Measurements from ENCODE around the gene NUMA1.
A peak's percentile ranks its signal among the peaks of the same experiment; 100 is the strongest.

Gene NUMA1

GRCh38 chr11:72066855-72067254 lies 13.5 kb downstream of the NUMA1 start:
- H3K4me1 Mint-ChIP-seq (ENCODE audit: low read depth): peaks cover 36% of the 10 kb centered on the region

DNA sequence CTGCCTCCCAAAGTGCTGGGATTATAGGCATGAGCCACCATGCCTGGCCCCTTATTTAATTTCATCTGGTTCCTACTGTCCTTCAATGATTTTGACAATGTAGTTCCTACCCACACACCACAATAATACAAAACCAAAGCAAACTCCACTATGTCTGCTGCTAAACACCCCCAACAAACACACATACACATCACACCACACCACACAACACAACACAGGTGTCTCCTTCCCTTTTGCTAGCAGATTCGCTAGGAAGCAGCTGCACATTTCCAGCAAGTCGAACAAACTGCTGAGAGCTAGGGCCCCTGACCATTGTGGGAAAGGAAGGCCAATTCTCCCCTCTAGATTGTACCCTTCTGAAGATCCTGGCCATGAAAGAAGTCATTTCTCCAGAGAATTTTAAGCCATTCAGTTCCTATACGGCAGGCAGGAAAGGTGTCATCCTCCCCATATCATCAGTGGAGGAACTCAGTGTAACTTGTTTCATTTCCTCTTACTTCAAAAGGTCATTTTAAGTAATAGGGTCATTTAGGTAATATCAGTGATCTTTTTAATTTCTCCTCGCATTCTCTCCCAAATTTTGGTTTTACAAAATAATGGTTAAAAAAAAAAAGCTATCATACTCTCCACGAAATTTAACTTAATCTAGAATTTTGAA lies 18.5 kb downstream of the NUMA1 start:
- H3K27me3 Mint-ChIP-seq: no peaks in the 10 kb centered on the region
- H3K9me3 Mint-ChIP-seq: no peaks in the 10 kb centered on the region
- peaks cover 53% of the 10 kb centered on the region for H3K36me3 Mint-ChIP-seq (ENCODE audit: low read depth)
- no peaks in the 10 kb centered on the region for H3K4me1 Mint-ChIP-seq (ENCODE audit: low read depth)
- no peak overlapping the region for H3K27ac Mint-ChIP-seq
- no peak for DNase-seq
- no peak overlapping the region for H3K4me3 Mint-ChIP-seq

More at GRCh38 chr11:72066855-72067254, 13.5 kb downstream of the NUMA1 start:
- H3K9me3 Mint-ChIP-seq: no peaks in the 10 kb centered on the region
- H3K36me3 Mint-ChIP-seq (ENCODE audit: low read depth): peaks cover 64% of the 10 kb centered on the region
- H3K27ac Mint-ChIP-seq: no peak overlapping the region
- no peaks in the 10 kb centered on the region for H3K27me3 Mint-ChIP-seq
- no peak for DNase-seq
- no peak overlapping the region for H3K4me3 Mint-ChIP-seq

DNA sequence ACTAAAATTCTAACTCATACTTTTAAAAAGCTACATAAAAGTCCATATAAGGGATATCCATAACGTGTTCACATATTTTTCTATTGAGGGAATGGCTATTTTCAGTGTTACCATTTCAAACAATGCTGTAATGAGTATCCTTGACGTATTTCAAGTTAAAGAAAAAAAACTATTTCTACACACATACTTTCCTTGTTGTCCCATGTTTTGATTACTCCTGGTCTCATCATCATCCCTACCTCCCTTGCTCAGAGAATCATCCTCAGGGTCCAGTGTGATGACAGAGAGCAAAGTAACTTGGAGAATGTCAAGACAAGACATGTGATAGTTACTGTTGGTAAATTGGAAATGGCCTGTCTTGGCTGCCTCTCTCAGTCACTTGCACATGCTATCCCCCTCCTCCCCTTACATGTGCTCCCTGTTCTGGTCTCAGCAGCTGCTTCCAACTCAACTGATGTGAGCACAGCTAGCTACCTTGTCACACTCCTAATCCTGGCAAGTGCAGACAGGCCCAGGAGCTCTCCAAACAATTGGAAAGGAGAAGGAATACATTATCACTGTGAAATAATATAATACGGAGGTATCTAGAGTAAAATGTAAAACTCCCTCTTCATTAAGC lies 21.8 kb downstream of the NUMA1 start:
- no peak overlapping the region for H3K4me3 Mint-ChIP-seq
- H3K36me3 Mint-ChIP-seq (ENCODE audit: low read depth): peaks cover 51% of the 10 kb centered on the region
- H3K27me3 Mint-ChIP-seq: no peaks in the 10 kb centered on the region
- no peak for DNase-seq
- H3K9me3 Mint-ChIP-seq: no peaks in the 10 kb centered on the region
- H3K4me1 Mint-ChIP-seq (ENCODE audit: low read depth): no peaks in the 10 kb centered on the region
- no peak overlapping the region for H3K27ac Mint-ChIP-seq

DNA sequence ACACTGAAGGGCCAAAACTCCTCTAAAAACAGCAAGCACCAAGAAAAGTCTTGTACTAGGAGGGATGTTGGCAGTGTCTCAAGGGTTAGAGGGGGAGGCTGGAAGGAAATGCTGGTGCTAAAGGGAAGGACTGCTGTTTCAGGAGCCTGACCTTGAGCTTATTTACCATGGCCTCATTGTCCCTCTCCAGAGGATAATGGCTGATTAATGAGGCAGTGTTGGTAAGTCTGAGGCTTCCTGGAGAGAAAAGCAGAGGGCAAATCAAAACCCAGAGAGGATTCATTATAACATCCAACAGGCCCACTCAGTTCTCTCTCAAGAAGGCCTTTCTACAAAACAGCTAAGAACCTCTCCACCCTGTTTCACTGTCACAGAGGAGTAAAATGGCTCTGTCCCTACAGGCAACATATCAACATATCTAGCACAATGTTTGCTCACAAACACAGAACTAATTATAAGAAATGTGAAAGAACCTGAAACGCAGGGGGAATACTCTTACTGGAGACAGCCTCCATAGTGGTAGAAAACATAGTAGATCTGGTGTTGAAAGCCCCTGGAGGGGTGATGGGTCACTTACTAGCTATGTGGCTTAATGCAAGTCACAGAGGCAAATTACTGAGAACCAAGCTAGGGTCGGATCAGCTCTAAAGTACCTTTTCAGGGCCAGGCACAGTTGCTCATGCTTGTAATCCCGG lies 31.4 kb downstream of the NUMA1 start:
- Mint-ChIP-seq H3K27ac (peak overlapping the region; percentile 59), H3K27me3 (no peaks in the 10 kb centered on the region), H3K9me3 (no peaks in the 10 kb centered on the region), H3K4me3 (no peak overlapping the region), H3K4me1 (ENCODE audit: low read depth) (peaks cover 6% of the 10 kb centered on the region), H3K36me3 (ENCODE audit: low read depth) (peaks cover 56% of the 10 kb centered on the region)
- DNase-seq: no peak

DNA sequence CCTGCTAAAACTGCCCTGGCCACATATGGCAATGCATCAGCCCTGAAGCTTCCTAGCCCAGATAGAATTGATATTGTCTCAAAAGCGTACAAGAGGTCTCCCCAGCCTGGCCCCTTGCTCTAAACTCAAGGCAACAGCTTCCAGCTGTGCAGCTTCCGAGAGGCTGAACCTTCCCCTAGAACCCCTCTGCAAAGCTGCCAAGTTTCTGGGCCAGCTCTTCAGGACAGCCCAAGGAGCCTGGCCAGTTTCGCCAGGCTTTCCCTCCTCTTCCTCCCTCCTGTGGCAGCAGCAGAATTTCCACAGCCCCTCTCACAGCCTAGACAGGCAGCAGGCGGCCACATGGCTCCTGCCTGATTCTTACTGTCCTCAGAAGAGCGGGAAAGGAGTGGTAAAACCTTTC lies 34.5 kb downstream of the NUMA1 start:
- Mint-ChIP-seq H3K4me1 (ENCODE audit: low read depth) (peaks cover 31% of the 10 kb centered on the region), H3K27ac (no peak overlapping the region), H3K4me3 (no peak overlapping the region), H3K27me3 (no peaks in the 10 kb centered on the region), H3K36me3 (ENCODE audit: low read depth) (peaks cover 51% of the 10 kb centered on the region), H3K9me3 (no peaks in the 10 kb centered on the region)
- DNase-seq: no peak

GRCh38 chr11:72042064-72042745 lies 38.1 kb downstream of the NUMA1 start:
- no peak for DNase-seq

DNA sequence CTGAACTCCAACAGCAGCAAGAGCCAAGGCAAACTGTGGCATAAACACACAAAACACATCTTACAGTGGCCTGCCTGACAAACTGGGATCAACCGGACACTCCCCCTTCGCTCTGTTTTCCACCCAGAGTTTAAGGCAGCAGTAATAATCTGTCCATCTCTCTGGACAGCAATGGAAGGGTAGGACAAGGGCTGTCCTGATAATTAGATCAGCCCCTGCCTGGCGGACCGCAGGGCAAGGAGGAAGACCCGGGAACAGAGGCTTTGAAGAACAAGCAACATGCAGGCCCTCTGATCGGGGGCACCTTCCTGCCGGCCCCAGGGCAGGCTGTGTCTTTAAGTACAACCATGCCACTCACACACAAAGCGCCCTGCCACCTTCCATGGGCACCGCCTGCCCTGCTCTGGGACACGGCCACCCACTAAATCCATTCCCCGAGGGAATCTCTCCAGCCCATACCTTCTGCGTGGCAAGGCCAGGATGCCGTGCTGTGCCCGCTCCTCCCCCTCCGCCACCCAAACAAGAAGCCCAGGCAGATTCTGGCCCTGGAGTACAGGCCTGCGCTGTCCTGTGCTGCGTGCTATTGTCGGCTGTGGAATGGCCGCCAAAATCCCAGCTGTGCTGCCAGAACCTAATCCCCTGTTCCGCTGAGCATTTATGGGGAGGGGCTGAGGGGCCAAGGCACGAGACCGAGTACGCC lies 38.8 kb downstream of the NUMA1 start:
- Mint-ChIP-seq H3K4me1 (ENCODE audit: low read depth) (peaks cover 37% of the 10 kb centered on the region), H3K27ac (no peak overlapping the region), H3K36me3 (ENCODE audit: low read depth) (peaks cover 26% of the 10 kb centered on the region), H3K27me3 (no peaks in the 10 kb centered on the region), H3K9me3 (no peaks in the 10 kb centered on the region), H3K4me3 (no peak overlapping the region)
- DNase-seq: peak; percentile 69

More at GRCh38 chr11:72042064-72042745, 38.1 kb downstream of the NUMA1 start:
- Mint-ChIP-seq H3K27me3 (no peaks in the 10 kb centered on the region), H3K27ac (no peak overlapping the region), H3K36me3 (ENCODE audit: low read depth) (peaks cover 24% of the 10 kb centered on the region), H3K4me1 (ENCODE audit: low read depth) (peaks cover 31% of the 10 kb centered on the region), H3K9me3 (no peaks in the 10 kb centered on the region), H3K4me3 (no peak overlapping the region)

DNA sequence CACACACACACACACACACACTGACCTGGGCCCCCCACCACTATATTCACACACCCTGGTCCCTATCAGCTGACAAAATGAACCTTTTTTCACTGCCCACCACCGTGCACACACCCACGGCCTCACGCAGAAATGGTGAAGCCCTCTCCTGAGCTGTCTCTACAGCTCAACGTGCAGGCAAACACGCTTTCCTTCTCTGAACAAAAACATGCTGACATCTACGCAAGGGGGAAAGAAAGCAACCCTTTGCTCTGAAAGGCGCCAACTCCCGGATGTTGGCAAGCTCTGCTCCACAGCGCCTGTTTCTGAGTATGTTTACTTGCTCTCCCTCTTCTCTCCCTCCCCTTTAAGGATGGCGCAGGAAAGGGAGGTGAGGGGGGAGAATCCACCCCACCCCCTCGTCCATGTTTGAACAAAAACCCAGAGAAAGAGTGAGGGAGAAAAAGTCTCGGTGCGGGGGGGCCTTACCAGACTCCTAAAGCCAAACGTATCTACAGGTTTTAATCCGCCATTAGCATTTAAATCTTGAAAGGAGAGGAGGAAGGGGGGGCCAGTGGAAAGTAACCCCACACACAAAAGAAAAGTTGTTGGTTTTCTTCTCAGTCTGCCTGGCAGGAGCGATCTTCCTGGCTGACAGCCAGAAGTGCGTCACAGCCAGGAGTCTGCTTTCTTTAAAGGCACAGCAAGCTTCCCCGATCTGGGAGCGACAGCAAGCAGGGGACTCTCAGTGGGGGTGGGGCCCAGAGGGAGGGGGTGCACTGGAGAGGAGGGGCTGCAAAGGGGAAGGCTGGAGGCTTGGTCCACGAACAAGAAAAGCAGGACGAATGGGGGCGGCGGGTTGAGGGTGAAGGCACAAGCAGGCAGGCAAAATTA lies 39.6 kb downstream of the NUMA1 start:
- no peak overlapping the region for H3K4me3 Mint-ChIP-seq
- peaks cover 26% of the 10 kb centered on the region for H3K36me3 Mint-ChIP-seq (ENCODE audit: low read depth)
- H3K4me1 Mint-ChIP-seq (ENCODE audit: low read depth): peaks cover 44% of the 10 kb centered on the region
- H3K27me3 Mint-ChIP-seq: no peaks in the 10 kb centered on the region
- H3K9me3 Mint-ChIP-seq: no peaks in the 10 kb centered on the region
- H3K27ac Mint-ChIP-seq: no peak overlapping the region
- DNase-seq: peak; percentile 83

DNA sequence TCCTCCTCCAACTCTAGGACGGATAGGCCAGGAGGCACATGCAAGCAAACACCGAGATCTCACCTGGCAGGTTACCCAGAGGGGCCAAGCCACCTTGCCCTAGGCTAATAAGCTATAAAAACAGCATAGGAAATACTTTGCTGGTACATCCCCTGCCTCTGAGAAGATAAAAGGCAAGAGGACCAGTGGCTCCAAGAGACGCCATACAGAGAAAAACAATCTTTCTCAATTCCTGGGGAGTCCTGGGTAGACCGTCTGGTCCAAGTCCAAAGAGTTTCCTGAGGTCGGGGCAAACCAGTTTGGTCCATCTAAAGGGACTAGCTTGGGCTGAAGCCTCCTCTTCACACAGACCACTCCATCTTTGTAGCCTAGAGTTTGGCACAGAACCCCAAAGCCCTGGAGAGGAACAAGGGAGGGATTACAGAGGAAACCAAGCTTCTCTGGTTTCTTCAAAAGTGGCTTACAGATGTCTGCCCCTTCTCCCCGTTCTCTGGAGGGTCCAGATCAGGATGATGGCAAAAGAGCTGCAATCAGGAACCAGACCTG lies 40.4 kb downstream of the NUMA1 start:
- Mint-ChIP-seq H3K4me1 (ENCODE audit: low read depth) (peaks cover 44% of the 10 kb centered on the region), H3K27me3 (no peaks in the 10 kb centered on the region)
- peak; percentile 38 for DNase-seq

DNA sequence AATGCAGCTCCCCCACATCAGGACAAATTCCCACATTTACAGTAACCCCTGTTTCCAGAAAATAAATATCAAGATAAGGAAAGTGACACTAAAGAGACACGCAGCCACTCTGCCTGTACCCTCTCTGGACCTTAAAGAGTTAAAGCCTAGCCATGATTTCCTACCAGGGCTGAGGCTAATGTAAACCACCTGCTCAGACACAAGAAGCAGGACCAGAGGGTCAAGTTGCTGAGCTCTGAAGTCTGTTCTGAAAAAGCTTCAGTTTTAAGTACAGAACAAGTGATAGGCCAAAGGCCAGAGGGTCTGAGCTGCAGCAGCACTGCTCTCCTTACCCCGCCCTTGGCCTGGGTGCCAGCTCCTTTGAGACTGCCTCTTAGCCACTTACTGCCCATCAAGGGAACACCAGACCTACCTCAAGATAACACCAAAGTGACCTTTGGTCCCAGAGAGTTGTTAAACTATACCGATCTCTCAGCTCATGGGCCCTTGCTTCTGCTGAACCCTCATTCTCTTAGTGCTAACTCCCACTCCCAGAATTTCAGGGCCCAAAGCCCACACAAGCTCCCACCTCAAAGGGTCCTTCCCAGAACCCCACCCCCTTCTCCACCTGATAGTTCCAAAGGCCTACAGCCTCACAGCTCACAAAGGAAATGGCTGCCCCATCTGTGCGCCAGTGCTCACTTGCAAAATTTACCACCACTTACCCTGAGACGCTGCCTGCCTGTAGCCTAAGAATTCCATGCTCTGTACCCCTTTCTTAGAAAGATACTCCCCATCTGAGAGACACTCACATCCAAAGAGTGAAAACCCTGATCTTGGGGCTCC lies 41.1 kb downstream of the NUMA1 start:
- no peak for DNase-seq
- Mint-ChIP-seq H3K4me1 (ENCODE audit: low read depth) (peaks cover 43% of the 10 kb centered on the region), H3K27ac (no peak overlapping the region), H3K27me3 (no peaks in the 10 kb centered on the region), H3K9me3 (no peaks in the 10 kb centered on the region), H3K36me3 (ENCODE audit: low read depth) (peaks cover 33% of the 10 kb centered on the region), H3K4me3 (no peak overlapping the region)

More for the DNA sequence above, 40.4 kb downstream of the NUMA1 start:
- no peaks in the 10 kb centered on the region for H3K9me3 Mint-ChIP-seq
- H3K36me3 Mint-ChIP-seq (ENCODE audit: low read depth): peaks cover 29% of the 10 kb centered on the region
- H3K27ac Mint-ChIP-seq: no peak overlapping the region
- no peak overlapping the region for H3K4me3 Mint-ChIP-seq

DNA sequence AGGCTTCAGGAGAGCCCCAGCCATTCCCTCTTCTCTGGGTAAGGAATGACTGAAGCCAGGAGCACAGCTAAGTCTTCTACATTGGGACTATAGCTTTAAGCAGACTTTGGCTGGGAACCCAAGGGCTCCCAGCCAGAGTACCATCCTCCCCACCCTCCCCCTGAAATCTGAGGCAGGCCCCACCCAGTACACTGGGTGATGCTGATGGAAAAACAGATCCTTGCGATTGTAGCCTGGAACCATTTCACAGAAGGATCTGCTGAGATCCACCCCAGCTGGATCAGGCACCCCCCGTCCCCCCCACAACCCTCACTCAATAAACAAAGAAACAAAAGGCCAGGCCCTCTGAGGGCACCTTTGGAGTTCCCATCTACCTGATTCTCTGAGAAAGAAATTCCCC lies 41.9 kb downstream of the NUMA1 start:
- no peak overlapping the region for H3K4me3 Mint-ChIP-seq
- no peaks in the 10 kb centered on the region for H3K9me3 Mint-ChIP-seq
- no peak overlapping the region for H3K27ac Mint-ChIP-seq
- H3K27me3 Mint-ChIP-seq: no peaks in the 10 kb centered on the region
- no peak for DNase-seq
- H3K4me1 Mint-ChIP-seq (ENCODE audit: low read depth): peaks cover 42% of the 10 kb centered on the region
- peaks cover 41% of the 10 kb centered on the region for H3K36me3 Mint-ChIP-seq (ENCODE audit: low read depth)

- DNase-seq: no peak
- H3K36me3 Mint-ChIP-seq (ENCODE audit: low read depth): peaks cover 43% of the 10 kb centered on the region
- H3K4me3 Mint-ChIP-seq: no peak overlapping the region
- H3K4me1 Mint-ChIP-seq (ENCODE audit: low read depth): peaks cover 41% of the 10 kb centered on the region
- no peak overlapping the region for H3K27ac Mint-ChIP-seq
- no peaks in the 10 kb centered on the region for H3K27me3 Mint-ChIP-seq
- H3K9me3 Mint-ChIP-seq: no peaks in the 10 kb centered on the region
These were observed 42.6 kb downstream of the NUMA1 start for GRCh38 chr11:72037554-72038311.

Measured in activated T-cell treated with anti-CD3 and anti-CD28 coated beads, Interleukin-2, amount 50 U/mL, for 24 hours (primary cell).